Natural killer cell treated with Interleukin-12 subunit alpha and Interleukin-12 subunit beta and Interleukin-15 and Interleukin-18, amount 100 ng/mL, for 72 hours (primary cell): ENCODE measurements around the gene MYO7A. TPM values are rescaled to one million over a fixed set of nuclear protein-coding genes. Genes with fewer than 3 reads are reported as not detected.
A peak's percentile ranks its signal among the peaks of the same experiment; 100 is the strongest.

Experiments
- ATAC-seq, 2 donors: fragments of 150-1000 bp; cut with Tn5 transposase in 1 of 2; sonication (Bioruptor Pico), chemical (Tn5 transposase) in 1 of 2; 2 replicates each; pipeline ENCODE4 v1.10.0; 2021
- DNase-seq: peaks from one replicate; pipeline ENCODE4 v3.0.0; 2022; ENCODE audit warnings: low spot score
- H3K27ac Mint-ChIP-seq, 2 donors: 1 replicate in 1 of 2; 2 replicates in 1 of 2; pipeline ENCODE4 v1.8.0; 2022; ENCODE audit warnings: mixed read lengths in 2 of 2, mild to moderate bottlenecking in 1 of 2, moderate library complexity in 1 of 2
- H3K27me3 Mint-ChIP-seq, 2 donors: 1 replicate in 1 of 2; 2 replicates in 1 of 2; pipeline ENCODE4 v1.8.0; 2022; ENCODE audit warnings: mixed read lengths in 2 of 2
- H3K36me3 Mint-ChIP-seq: one replicate; pipeline ENCODE4 v1.8.0; 2022; ENCODE audit warnings: mixed read lengths
- H3K4me1 Mint-ChIP-seq, 2 donors: 1 replicate in 1 of 2; 2 replicates in 1 of 2; pipeline ENCODE4 v1.8.0; 2022; ENCODE audit warnings: low read depth in 2 of 2, mixed read lengths in 2 of 2, mild to moderate bottlenecking in 1 of 2
- H3K4me3 Mint-ChIP-seq: one replicate; pipeline ENCODE4 v1.8.0; 2022; ENCODE audit warnings: mixed read lengths
- H3K9me3 Mint-ChIP-seq: 2 replicates; pipeline ENCODE4 v1.8.0; 2022; ENCODE audit warnings: mixed read lengths
- total RNA-seq, 2 donors: library from RNA; stranded (reverse); gene quantifications; one replicate each; pipeline ENCODE4 v1.2.3, GENCODE V29; 2022

Gene MYO7A
- total RNA-seq, 2 donors from 2014 or later, result 0.05 TPM; not detected in 1

DNA sequence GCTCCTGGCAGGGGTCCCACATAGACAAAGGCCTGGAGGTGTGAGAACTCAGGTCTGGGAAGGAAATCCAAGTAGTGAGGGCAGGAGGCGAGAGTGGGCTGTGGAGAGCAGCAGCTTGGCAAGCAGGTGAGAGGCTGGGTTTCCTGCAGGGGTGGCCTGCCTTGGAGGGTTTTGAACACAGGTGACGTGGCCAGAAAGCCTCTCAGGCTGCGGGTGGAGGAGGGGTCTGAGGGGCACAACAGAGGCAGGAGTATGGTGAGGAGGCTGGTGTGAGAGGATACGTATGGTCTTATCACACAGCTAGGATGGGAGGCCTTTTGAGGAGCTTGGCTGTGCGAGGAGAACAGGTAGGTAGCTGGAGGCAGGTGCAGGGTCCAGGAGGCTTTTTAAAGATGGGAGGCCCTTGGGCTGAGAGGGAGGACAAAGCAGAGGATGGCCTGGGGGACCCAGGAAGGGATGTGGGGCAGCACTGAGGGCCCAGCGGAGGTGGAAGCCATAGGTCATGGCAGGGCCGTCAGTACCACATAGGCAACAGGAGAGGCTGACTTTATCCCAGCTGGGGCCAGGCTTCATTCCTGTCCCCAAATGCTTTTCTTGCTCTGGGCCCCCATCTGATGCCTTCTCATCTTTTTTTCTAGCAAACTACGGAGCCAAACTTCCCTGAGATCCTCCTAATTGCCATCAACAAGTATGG is 84.4 kb downstream of the MYO7A start:
- ATAC-seq (no peak), DNase-seq (no peak)
- H3K27ac Mint-ChIP-seq, result no peak overlapping the region
- no peaks in the 10 kb centered on the region for H3K9me3 Mint-ChIP-seq
- no peaks in the 10 kb centered on the region for H3K4me1 Mint-ChIP-seq
- peaks cover 4 to 5% of the 10 kb centered on the region in 2 donors for H3K27me3 Mint-ChIP-seq
- no peak overlapping the region for H3K4me3 Mint-ChIP-seq
- no peaks in the 10 kb centered on the region for H3K36me3 Mint-ChIP-seq

DNA sequence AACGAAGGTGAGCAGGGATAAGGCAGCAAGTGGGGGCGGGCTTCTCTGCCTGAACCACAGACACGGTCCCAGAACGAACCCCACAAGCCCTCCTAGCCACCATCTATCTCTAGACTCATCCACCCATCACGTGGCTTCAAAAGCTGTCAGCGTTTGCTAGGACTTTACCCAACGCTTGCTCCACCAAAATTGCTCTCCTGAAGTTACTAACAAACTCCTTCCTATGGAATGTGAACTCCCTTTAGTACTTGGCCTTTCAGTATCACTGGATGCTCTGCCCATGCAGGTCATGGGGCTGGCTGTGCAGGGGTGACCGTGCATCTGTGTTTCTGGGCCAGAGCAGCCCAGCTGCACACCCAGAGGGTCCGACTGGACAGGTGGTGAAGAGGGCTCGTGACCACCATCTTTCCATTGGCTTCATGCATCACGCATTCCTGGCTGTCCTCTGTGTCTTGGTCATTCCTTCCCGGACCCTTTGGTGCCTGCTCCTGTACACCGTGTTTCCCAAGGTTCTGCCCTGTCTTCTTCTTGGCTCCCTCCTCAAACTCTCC is 85.1 kb downstream of the MYO7A start:
- H3K27me3 Mint-ChIP-seq, result peaks cover 5% of the 10 kb centered on the region in 2 donors
- H3K27ac Mint-ChIP-seq, result no peak overlapping the region
- H3K4me3 Mint-ChIP-seq, result no peak overlapping the region
- DNase-seq (no peak), ATAC-seq (no peak)
- H3K36me3 Mint-ChIP-seq, result no peaks in the 10 kb centered on the region
- no peaks in the 10 kb centered on the region for H3K9me3 Mint-ChIP-seq
- H3K4me1 Mint-ChIP-seq, result no peaks in the 10 kb centered on the region

DNA sequence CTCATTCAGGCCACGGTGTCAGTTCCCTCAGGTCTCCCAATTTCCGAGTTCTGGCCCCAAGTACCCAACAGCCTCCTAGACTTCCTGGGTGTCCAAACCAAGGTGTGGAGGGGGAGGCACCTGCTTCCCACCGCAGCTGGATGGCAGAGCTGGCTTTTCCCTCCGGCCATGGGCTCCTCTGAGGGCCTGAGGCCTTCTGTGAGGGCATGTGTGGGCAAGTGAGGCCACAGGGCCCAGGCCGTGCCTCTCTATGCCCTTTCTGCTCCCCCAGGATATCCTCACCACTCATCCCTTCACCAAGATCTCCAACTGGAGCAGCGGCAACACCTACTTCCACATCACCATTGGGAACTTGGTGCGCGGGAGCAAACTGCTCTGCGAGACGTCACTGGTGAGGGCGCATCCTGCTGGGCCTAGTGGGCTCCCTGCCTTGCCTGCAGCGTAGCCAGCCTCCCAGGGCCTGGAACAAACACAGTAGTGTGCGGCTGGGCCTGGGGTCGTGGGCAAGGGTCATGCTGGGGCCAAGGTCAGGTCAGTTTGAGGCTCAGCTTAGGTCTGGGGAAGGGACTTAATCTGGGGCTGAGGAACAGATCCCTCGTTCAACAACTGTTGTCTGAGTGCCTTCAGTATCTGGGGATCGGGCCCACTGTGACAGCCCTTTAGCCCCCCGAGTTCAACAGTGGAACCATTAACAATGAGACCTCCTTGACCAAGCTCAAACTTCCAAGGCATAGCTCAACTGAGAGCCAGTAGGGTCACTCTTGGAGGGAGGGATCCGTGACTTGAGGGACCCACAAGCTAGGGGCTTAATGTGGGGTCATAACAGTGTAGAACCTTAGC is 85.8 kb downstream of the MYO7A start:
- H3K4me1 Mint-ChIP-seq, result no peaks in the 10 kb centered on the region
- no peak for ATAC-seq
- no peaks in the 10 kb centered on the region for H3K9me3 Mint-ChIP-seq
- H3K4me3 Mint-ChIP-seq, result no peak overlapping the region
- no peak for DNase-seq
- peaks cover 5% of the 10 kb centered on the region in 2 donors for H3K27me3 Mint-ChIP-seq
- H3K36me3 Mint-ChIP-seq, result no peaks in the 10 kb centered on the region
- H3K27ac Mint-ChIP-seq, result no peak overlapping the region

DNA sequence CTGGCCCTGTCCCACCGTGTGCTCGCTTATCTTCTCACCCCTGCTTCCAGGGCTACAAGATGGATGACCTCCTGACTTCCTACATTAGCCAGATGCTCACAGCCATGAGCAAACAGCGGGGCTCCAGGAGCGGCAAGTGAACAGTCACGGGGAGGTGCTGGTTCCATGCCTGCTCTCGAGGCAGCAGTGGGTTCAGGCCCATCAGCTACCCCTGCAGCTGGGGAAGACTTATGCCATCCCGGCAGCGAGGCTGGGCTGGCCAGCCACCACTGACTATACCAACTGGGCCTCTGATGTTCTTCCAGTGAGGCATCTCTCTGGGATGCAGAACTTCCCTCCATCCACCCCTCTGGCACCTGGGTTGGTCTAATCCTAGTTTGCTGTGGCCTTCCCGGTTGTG is 86.5 kb downstream of the MYO7A start:
- Mint-ChIP-seq H3K9me3 (no peaks in the 10 kb centered on the region), H3K4me1 (no peaks in the 10 kb centered on the region), H3K4me3 (no peak overlapping the region), H3K27ac (no peak overlapping the region), H3K27me3 (peaks cover 5% of the 10 kb centered on the region in 2 donors), H3K36me3 (no peaks in the 10 kb centered on the region)
- no peak for ATAC-seq
- DNase-seq, result no peak

DNA sequence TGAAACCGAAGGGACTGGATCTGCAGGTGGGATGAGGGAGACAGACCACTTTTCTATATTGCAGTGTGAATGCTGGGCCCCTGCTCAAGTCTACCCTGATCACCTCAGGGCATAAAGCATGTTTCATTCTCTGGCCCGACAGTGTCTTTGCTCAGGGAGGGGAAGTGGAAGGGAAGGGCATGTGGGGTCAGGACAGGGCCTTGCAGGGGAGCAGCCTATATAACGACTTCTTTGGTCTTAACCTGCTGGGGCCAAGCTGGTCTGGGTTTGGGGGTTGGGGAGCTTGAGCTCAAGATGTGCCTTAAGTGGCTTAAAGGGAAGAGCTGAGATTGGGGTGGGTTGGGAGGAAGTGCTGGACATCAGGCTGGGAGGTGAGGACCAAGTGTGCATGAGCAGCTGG is 87.1 kb downstream of the MYO7A start:
- ATAC-seq (no peak), DNase-seq (no peak)
- no peaks in the 10 kb centered on the region for H3K36me3 Mint-ChIP-seq
- H3K4me1 Mint-ChIP-seq, result no peaks in the 10 kb centered on the region
- no peak overlapping the region for H3K27ac Mint-ChIP-seq
- peaks cover 5% of the 10 kb centered on the region in 2 donors for H3K27me3 Mint-ChIP-seq
- H3K9me3 Mint-ChIP-seq, result no peaks in the 10 kb centered on the region
- no peak overlapping the region for H3K4me3 Mint-ChIP-seq

DNA sequence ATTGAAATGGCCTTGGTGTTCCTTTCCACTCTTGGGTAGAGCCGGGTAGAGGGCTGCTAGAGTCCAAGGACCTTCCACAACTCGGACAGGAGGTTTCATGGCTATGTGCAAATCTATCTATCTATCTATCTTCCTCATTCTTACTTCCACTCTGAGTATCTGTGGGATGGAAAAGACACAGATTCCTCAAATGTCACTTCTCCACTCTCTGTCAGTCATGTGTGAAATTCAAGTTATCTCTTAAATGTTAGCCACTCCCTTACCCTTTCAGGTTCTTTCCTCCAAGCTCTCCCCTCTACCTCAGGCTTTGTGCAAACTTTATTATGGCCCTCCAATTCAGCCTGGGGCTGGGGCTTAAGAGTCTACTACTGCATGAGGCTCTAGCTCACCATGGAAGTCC is 89.1 kb downstream of the MYO7A start:
- Mint-ChIP-seq H3K27ac (no peak overlapping the region), H3K27me3 (peaks cover 12 to 15% of the 10 kb centered on the region in 2 donors), H3K9me3 (no peaks in the 10 kb centered on the region), H3K4me1 (no peaks in the 10 kb centered on the region), H3K36me3 (no peaks in the 10 kb centered on the region), H3K4me3 (no peak overlapping the region)
- ATAC-seq (no peak), DNase-seq (no peak)

DNA sequence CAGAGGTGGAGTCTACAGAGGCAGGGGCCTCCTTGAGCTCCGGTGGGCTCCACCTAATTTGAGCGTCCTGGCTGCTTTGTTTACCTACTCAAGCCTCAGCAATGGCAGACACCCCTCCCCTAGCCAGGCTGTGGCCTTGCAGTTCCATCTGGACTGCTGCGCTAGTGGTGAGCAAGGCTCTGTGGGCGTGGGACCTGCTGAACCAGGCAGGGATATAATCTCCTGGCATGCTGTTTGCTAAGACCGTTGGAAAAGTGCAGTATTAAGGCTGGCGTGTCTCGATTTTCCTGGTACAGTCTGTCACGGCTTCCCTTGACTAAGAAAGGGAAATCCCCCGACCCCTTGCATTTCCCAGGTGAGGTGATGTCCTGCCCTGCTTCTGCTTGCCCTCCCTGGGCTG is 95.8 kb downstream of the MYO7A start:
- H3K27ac Mint-ChIP-seq, result no peak overlapping the region
- H3K9me3 Mint-ChIP-seq, result no peaks in the 10 kb centered on the region
- DNase-seq (no peak), ATAC-seq (no peak)
- H3K4me1 Mint-ChIP-seq, result no peaks in the 10 kb centered on the region
- H3K4me3 Mint-ChIP-seq, result no peak overlapping the region
- H3K27me3 Mint-ChIP-seq, result peaks cover 29 to 40% of the 10 kb centered on the region in 2 donors
- no peaks in the 10 kb centered on the region for H3K36me3 Mint-ChIP-seq

DNA sequence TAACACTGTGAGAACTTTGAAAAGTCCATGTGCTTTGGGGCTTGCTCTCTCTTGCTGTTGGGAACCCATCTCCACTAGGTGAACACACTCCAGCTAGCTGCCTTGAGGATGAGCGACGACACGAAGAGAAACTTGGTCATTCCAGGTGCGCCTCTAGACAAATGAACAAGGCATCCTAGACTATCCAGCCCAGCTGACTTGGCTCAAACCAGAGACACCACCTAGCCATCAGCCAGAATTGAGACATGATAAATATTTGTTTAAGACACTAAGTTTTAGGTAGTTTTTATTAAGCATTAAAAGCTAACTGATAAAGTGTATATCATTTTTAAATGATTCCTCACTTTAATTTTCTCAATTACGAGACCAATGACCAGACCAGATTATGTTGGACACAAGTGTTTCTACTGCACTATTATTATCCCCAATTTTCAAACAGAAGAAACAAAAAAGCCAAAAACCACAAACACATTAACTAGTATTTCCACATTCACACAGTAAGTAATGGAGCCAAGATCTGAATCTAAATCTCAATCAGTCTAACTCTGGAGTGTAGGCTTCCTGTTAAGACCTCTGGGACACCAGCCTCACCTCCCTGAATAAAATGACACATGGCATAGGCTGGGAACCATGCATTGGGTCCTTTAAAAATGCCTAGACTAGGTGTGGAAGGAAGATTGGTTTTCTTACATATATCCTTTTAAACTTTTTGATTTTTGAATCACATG is 103.0 kb downstream of the MYO7A start:
- no peaks in the 10 kb centered on the region for H3K9me3 Mint-ChIP-seq
- ATAC-seq (no peak), DNase-seq (no peak)
- H3K4me3 Mint-ChIP-seq, result no peak overlapping the region
- no peaks in the 10 kb centered on the region for H3K36me3 Mint-ChIP-seq
- H3K27me3 Mint-ChIP-seq, result peaks cover 25% of the 10 kb centered on the region in 2 donors
- H3K27ac Mint-ChIP-seq, result no peak overlapping the region
- no peaks in the 10 kb centered on the region for H3K4me1 Mint-ChIP-seq

DNA sequence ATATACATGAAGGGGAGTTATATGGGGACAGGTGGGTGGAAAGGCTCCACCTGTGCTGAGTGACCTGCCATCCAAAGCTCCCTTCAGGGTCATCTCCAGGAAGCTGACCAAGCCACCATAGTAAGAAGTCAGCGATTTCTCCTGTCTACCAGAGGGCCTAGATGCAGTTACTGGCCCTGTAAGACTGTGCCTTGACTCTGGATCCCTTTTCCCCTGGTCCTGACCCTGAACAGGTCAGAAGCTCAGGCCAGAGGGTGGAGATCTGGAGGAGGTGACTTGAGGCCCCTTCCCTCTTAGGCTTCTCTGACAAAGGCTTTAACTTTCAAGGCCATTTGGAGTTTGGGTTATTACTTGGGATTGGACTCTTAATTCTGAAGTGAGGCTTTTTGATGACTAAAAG is 103.8 kb downstream of the MYO7A start:
- peak in 1 of 2 donors; percentile 24 for ATAC-seq
- H3K9me3 Mint-ChIP-seq, result no peaks in the 10 kb centered on the region
- no peaks in the 10 kb centered on the region for H3K36me3 Mint-ChIP-seq
- H3K27me3 Mint-ChIP-seq, result peaks cover 20 to 31% of the 10 kb centered on the region in 2 donors
- no peaks in the 10 kb centered on the region for H3K4me1 Mint-ChIP-seq
- DNase-seq, result no peak
- no peak overlapping the region for H3K27ac Mint-ChIP-seq
- no peak overlapping the region for H3K4me3 Mint-ChIP-seq

DNA sequence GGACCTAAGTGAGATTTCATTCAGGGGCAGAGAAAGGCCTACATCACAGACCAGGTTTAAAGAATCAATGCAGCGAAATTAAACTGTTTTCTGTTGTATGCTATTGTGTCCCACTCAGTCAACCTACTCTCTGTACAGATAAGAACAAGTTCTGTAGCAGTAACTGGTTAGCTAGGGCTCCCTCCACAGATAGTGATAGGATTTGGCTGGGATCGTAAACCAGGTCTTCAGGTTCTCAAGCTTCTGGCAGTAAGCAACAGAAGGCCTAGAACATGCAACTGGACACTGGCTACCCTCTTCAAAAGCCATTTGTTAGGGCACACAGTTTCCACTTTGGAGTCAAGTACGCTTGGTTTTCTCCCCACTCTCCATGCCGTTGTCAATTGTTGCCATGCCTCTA is 104.2 kb downstream of the MYO7A start:
- no peak overlapping the region for H3K27ac Mint-ChIP-seq
- no peak for ATAC-seq

DNA sequence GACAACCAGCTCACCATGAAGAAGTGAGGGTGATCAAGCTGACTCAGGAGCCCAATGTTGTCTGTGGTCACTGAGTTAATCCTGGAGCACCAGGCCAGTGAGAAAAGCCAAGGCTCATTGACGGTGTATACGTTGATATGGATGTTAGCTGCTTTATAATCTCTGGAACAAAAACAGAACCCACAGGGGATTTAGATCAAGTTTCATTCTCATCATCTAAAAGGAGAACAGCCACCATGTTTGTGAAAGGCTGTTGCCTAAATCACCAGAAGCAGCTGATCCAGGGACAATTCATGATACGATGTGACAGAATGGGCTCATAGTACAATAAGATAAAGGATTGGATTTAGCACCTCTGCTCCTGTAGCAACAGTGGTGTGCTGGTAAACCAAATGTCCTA is 105.0 kb downstream of the MYO7A start:
- no peak overlapping the region for H3K4me3 Mint-ChIP-seq
- H3K27ac Mint-ChIP-seq, result no peak overlapping the region
- H3K4me1 Mint-ChIP-seq, result no peaks in the 10 kb centered on the region
- ATAC-seq, result no peak
- DNase-seq, result no peak
- H3K36me3 Mint-ChIP-seq, result no peaks in the 10 kb centered on the region
- no peaks in the 10 kb centered on the region for H3K9me3 Mint-ChIP-seq
- peaks cover 20 to 25% of the 10 kb centered on the region in 2 donors for H3K27me3 Mint-ChIP-seq

More for the DNA sequence above, 104.2 kb downstream of the MYO7A start:
- Mint-ChIP-seq H3K4me3 (no peak overlapping the region), H3K36me3 (no peaks in the 10 kb centered on the region), H3K9me3 (no peaks in the 10 kb centered on the region), H3K27me3 (peaks cover 16 to 26% of the 10 kb centered on the region in 2 donors), H3K4me1 (no peaks in the 10 kb centered on the region)
- DNase-seq, result no peak

DNA sequence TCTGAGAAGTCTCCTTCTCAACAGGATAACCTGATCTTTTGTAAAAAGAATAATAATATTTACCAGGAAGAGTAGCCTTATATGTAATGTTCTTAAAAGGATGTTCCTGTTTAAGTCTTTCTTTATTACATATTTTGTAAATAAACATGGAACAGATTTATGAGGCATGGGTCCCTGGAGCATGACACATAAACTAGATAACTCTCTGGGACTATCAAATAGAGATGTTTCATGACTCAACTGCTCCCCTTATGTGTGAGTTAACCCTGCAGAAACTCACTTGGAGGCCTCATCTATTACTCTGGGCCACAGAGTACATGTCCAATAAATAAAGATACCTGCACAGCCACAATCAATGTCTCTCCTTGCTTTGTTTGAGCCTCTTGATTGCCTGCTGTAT is 108.9 kb downstream of the MYO7A start:
- no peak for DNase-seq
- Mint-ChIP-seq H3K36me3 (no peaks in the 10 kb centered on the region), H3K9me3 (no peaks in the 10 kb centered on the region), H3K27ac (no peak overlapping the region), H3K27me3 (peaks cover 31 to 41% of the 10 kb centered on the region in 2 donors), H3K4me3 (no peak overlapping the region), H3K4me1 (no peaks in the 10 kb centered on the region)
- no peak for ATAC-seq

DNA sequence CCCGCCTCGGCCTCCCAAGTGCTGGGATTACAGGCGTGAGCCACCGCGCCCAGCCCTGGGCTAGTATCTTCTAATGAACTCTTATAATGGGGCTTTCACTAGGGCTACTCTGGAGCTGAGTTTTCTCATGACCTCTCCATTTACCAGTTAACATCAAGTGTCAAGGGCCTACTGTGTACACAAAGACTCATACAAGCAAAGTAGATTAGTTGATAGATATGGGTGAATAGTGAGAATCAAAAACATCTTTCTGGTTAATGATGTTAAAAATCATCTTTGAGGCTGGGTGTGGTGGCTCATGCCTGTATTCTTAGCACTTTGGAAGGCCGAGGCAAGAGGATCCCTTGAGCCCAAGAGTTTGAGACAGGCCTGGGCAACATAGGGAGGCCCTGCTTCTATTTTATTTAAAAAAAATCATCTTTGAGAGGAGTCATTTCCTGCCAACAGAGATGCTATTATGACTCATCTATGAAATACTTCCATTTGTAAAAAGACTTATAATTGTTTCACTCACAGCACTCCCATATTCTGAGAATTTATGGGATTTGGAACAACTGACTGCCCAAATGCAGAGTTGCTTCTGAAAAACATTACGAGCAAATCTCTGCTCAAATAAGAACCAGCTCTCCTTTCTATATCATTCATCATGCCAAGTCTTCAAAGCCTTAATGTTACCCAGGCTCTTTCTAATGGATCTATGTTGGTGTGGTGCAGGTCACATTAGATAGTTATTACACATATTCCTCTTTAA is 116.4 kb downstream of the MYO7A start:
- peak overlapping the region in 1 of 2 donors; percentile 70 for H3K27ac Mint-ChIP-seq
- no peak for ATAC-seq
- peaks cover 0 to 6% of the 10 kb centered on the region in 2 donors for H3K4me1 Mint-ChIP-seq
- H3K9me3 Mint-ChIP-seq, result no peaks in the 10 kb centered on the region
- H3K36me3 Mint-ChIP-seq, result no peaks in the 10 kb centered on the region
- DNase-seq, result no peak
- H3K4me3 Mint-ChIP-seq, result no peak overlapping the region
- H3K27me3 Mint-ChIP-seq, result peaks cover 2 to 9% of the 10 kb centered on the region in 2 donors
